ENCODE measurements around the gene SLC26A9. TPM values are rescaled to one million over a fixed set of nuclear protein-coding genes. Genes with fewer than 3 reads are reported as not detected.

SLC26A9 gene
- total and polyA plus RNA-seq, 2 experiments from 2014 or later, result not detected

- no peak for TF ChIP-seq REST (IDR thresholded peaks at IDR 0.05; ENCODE audit: unreplicated experiment)
- no peak for TF ChIP-seq EZH2 (IDR thresholded peaks at IDR 0.05; ENCODE audit: low read depth, unreplicated experiment)
- TF ChIP-seq CREB1 (CRISPR knock-in tag; IDR thresholded peaks at IDR 0.05; ENCODE audit: low read depth), result no peak
Observed at GRCh38 chr1:205879974-205880373, 63.3 kb downstream of the SLC26A9 start (continued).

DNA sequence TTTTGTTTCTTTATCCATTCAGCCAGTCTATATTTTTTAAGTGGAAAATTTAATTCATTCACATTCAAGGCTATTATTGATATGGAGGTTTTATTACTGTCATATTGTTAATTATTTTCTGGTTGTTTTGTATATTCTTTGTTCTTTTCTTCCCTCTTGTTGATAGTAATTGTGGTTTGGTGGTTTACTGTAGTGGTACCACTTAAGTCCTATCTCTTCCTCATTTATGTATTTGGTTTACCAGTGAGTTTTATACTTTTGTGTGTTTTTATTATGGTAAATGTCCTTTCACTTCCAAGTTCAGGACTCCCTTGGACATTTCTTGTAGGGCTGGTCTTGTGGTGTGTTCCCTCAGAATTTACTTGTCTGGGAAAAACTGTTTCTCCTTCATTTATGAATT, 65.2 kb downstream of the SLC26A9 start:
- ATAC-seq (no peak), DNase-seq (ENCODE audit: low spot score) (no peak)
- Histone ChIP-seq H2AFZ (no peak overlapping the region), H3K9me2 (ENCODE audit: insufficient read depth) (no peaks in the 10 kb centered on the region), H4K20me1 (replicated peaks; ENCODE audit: insufficient read depth) (no peaks in the 10 kb centered on the region), H3K4me2 (no peak overlapping the region), H3K27ac (ENCODE audit: low read depth) (no peak overlapping the region), H3K27me3 (ENCODE audit: insufficient read depth) (no peaks in the 10 kb centered on the region), H3K36me3 (ENCODE audit: insufficient read depth) (no peaks in the 10 kb centered on the region), H3K4me1 (ENCODE audit: insufficient read depth) (no peaks in the 10 kb centered on the region), H3K79me2 (replicated peaks; ENCODE audit: insufficient read depth) (no peaks in the 10 kb centered on the region), H3F3A (replicated peaks; ENCODE audit: low read depth) (no peaks in the 10 kb centered on the region), H3K4me3 (no peak overlapping the region)
- H3K27ac Mint-ChIP-seq, result no peak overlapping the region
- no peaks in the 10 kb centered on the region for H3K9me3 Mint-ChIP-seq
- no peaks in the 10 kb centered on the region for H3K4me1 Mint-ChIP-seq
- no peaks in the 10 kb centered on the region for H3K27me3 Mint-ChIP-seq (ENCODE audit: insufficient read depth, low read depth, poor library complexity)
- no peaks in the 10 kb centered on the region for H3K36me3 Mint-ChIP-seq (ENCODE audit: low read depth)
- no peak overlapping the region for H3K4me3 Mint-ChIP-seq
- TF ChIP-seq STAT1 (IDR thresholded peaks at IDR 0.05; ENCODE audit: unreplicated experiment) (no peak), ZNF331 (CRISPR knock-in tag; IDR thresholded peaks at IDR 0.05; ENCODE audit: low read depth) (no peak), POLR2AphosphoS5 (IDR thresholded peaks at IDR 0.05; ENCODE audit: low read depth) (no peak), REST (IDR thresholded peaks at IDR 0.05; ENCODE audit: unreplicated experiment) (no peak), EZH2 (IDR thresholded peaks at IDR 0.05; ENCODE audit: low read depth, unreplicated experiment) (no peak), CREB1 (CRISPR knock-in tag; IDR thresholded peaks at IDR 0.05; ENCODE audit: low read depth) (no peak), NANOG (IDR thresholded peaks at IDR 0.05; ENCODE audit: borderline replicate concordance) (no peak), JUNB (IDR thresholded peaks at IDR 0.05; ENCODE audit: unreplicated experiment) (no peak), EZH2phosphoT487 (IDR thresholded peaks at IDR 0.05; ENCODE audit: unreplicated experiment) (no peak)
- TF ChIP-seq, protein P1, sequence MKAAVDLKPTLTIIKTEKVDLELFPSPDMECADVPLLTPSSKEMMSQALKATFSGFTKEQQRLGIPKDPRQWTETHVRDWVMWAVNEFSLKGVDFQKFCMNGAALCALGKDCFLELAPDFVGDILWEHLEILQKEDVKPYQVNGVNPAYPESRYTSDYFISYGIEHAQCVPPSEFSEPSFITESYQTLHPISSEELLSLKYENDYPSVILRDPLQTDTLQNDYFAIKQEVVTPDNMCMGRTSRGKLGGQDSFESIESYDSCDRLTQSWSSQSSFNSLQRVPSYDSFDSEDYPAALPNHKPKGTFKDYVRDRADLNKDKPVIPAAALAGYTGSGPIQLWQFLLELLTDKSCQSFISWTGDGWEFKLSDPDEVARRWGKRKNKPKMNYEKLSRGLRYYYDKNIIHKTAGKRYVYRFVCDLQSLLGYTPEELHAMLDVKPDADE (IDR thresholded peaks at IDR 0.05), result no peak
- TF ChIP-seq, protein P2, sequence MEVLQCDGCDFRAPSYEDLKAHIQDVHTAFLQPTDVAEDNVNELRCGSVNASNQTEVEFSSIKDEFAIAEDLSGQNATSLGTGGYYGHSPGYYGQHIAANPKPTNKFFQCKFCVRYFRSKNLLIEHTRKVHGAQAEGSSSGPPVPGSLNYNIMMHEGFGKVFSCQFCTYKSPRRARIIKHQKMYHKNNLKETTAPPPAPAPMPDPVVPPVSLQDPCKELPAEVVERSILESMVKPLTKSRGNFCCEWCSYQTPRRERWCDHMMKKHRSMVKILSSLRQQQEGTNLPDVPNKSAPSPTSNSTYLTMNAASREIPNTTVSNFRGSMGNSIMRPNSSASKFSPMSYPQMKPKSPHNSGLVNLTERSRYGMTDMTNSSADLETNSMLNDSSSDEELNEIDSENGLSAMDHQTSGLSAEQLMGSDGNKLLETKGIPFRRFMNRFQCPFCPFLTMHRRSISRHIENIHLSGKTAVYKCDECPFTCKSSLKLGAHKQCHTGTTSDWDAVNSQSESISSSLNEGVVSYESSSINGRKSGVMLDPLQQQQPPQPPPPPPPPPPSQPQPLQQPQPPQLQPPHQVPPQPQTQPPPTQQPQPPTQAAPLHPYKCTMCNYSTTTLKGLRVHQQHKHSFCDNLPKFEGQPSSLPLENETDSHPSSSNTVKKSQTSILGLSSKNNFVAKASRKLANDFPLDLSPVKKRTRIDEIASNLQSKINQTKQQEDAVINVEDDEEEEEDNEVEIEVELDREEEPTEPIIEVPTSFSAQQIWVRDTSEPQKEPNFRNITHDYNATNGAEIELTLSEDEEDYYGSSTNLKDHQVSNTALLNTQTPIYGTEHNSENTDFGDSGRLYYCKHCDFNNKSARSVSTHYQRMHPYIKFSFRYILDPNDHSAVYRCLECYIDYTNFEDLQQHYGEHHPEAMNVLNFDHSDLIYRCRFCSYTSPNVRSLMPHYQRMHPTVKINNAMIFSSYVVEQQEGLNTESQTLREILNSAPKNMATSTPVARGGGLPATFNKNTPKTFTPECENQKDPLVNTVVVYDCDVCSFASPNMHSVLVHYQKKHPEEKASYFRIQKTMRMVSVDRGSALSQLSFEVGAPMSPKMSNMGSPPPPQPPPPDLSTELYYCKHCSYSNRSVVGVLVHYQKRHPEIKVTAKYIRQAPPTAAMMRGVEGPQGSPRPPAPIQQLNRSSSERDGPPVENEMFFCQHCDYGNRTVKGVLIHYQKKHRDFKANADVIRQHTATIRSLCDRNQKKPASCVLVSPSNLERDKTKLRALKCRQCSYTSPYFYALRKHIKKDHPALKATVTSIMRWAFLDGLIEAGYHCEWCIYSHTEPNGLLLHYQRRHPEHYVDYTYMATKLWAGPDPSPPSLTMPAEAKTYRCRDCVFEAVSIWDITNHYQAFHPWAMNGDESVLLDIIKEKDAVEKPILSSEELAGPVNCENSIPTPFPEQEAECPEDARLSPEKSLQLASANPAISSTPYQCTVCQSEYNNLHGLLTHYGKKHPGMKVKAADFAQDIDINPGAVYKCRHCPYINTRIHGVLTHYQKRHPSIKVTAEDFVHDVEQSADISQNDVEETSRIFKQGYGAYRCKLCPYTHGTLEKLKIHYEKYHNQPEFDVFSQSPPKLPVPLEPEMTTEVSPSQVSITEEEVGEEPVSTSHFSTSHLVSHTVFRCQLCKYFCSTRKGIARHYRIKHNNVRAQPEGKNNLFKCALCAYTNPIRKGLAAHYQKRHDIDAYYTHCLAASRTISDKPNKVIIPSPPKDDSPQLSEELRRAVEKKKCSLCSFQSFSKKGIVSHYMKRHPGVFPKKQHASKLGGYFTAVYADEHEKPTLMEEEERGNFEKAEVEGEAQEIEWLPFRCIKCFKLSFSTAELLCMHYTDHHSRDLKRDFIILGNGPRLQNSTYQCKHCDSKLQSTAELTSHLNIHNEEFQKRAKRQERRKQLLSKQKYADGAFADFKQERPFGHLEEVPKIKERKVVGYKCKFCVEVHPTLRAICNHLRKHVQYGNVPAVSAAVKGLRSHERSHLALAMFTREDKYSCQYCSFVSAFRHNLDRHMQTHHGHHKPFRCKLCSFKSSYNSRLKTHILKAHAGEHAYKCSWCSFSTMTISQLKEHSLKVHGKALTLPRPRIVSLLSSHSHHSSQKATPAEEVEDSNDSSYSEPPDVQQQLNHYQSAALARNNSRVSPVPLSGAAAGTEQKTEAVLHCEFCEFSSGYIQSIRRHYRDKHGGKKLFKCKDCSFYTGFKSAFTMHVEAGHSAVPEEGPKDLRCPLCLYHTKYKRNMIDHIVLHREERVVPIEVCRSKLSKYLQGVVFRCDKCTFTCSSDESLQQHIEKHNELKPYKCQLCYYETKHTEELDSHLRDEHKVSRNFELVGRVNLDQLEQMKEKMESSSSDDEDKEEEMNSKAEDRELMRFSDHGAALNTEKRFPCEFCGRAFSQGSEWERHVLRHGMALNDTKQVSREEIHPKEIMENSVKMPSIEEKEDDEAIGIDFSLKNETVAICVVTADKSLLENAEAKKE (CRISPR knock-in tag; IDR thresholded peaks at IDR 0.05), result no peak

Data from GM23338 (cell line).